NCI-H748 (cell line): ENCODE data around the gene MYLK4.

ENCODE experiments used
- DNase-seq: peaks from one replicate; lab custom pipeline; 2025; ENCODE audit not compliant: unreplicated experiment; lab: John Stamatoyannopoulos, UW

MYLK4 gene

DNA sequence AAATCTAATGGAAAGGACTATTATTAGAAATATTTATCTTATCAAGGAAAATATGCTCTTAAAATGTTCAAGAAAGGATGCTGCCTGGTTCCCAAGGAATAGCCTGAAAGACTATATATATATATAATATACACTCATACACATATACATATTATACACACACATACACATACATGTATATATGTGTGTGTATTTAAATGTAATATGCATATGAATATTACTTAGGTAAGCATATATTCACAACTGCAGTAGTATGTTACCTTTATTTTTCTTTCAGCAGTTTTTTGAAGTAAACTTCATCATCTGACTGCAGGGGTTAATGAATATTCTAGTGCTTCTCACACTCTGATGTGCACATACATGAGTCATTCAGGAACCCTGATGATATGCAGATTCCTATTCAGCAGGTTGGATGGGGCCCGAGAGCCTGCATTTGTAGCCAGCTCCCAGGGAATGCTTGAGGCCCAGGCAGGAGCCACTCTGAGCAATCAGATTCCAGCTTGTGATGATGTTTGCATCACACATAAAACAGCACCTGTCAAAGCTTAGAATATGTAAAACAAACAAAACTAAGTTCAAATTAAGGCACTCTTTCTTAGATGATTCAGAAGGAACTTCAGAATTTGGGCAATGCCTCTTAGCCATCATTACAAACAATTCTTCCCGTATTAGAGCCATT lies 16.1 kb downstream of the MYLK4 start:
- no peak for DNase-seq

- no peak for DNase-seq
Measured at GRCh38 chr6:2733736-2734480, 16.8 kb downstream of the MYLK4 start.

DNA sequence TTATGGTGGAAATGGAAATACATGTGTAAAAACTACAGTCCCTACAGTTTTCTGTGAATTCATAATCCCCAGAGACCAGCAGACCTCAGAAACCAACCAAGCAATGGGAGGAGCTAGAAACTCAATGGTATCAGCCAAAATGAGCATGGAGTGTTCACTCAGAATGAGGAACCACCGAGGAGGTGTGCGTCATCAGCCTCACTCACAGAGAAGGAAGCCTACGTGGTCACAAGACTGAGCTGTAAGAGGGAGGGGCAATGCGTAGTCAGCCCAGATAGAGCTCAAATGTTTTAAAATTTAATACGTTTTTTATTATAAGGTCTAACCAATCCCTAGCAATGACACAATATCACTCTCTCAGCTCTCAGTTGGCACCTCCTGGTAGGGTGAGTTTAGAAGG lies 17.4 kb downstream of the MYLK4 start:
- no peak for DNase-seq

DNA sequence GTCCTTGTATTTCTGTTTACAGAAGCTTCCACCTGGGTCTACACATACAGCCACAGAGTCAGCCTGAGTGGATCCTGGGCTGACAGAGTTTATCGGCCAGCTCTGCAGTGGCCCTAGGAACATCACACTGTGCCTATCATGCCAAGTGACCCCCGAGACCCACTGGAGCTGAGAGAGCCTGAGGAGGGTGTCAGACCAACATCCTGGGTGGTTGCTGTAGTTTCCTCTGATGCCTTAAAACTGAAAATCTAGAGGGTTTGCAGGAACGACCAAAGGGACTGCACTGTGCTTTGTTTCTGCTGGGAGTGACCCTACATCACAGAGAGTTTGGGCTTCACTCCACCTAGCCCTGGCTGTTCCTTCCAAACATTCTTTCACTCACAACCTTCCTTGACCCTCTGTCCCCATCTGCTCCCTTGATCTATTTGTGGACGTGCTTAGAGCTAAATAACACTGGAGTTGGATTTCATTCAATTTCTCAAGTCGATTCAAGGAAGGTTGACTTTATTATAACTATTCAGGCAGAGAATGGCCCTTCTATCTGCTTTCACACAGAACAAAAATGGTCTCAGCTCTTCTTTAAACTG lies 18.1 kb downstream of the MYLK4 start:
- DNase-seq: no peak

DNA sequence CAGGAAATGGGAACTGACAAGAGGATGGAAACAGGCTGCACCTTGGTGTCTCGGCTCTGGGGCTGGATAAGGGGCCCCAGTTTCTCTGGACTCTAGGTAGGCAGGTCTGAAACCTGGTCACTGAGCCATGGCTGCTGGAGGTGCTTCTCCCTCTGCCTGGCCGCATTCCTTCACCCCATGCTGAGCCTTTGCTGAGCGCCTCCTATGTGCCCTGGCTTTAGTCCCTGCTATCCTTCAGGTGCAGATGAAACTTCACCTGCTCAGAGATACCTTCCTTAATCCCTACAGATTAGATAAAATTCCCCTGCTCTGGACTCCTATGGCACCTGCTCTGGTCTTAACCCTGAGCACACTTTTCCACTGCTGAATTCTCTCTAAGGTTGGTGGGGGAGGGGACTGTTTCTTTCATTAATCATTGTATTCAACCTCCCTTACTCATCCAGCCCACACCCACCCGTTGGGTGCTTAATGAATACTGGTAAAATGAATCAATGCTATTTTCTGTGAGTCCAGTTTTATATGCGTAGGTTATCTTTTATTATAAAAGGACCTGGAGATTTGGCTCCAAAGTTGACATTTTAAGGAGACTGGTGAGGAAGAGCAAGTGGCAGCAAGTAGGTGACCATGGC lies 19.3 kb downstream of the MYLK4 start:
- DNase-seq: no peak

GRCh38 chr6:2730353-2731107 lies 20.2 kb downstream of the MYLK4 start:
- DNase-seq: no peak

GRCh38 chr6:2729921-2730320 lies 20.8 kb downstream of the MYLK4 start:
- no peak for DNase-seq

GRCh38 chr6:2725999-2726567 lies 24.6 kb downstream of the MYLK4 start:
- DNase-seq: peak; percentile 19

- no peak for DNase-seq
Measured at GRCh38 chr6:2725364-2725988, 25.2 kb downstream of the MYLK4 start.

DNA sequence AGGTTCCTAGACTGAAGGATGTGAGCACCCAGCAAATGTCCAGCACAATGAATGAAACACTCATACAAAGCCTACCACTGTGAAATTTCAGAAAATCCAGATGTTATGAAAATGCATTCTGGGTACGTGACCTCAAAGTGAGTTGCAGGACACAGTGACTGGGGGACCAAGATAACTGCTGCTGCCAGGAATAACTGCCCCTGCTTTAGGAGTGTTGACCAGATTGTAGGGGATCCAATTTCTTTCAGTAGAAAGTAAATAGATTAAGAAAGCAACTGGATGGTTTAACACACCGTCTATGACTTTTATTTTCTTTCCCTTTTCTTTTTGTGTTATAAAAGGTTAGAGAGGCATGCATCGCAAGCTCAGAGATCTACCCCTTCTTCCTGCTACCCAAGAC lies 29.5 kb downstream of the MYLK4 start:
- DNase-seq: no peak

DNA sequence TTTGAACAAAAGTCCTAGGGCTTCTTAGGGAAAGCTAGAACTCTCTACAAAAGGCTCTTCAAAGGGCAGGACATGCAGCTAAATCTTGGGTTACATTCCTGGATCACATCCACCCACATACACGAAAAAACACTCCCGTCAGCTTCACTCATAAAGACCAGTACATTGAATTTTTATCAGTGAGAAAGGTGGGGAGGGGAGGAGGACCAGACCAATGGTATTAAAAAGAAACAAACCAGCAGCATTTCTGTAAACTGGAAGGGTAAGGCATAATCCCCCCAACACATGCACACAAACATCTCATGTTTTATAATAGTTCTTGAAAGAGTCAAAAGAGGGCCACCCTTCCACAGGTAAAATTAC lies 31.6 kb downstream of the MYLK4 start:
- DNase-seq: no peak

- DNase-seq: no peak
Measured at GRCh38 chr6:2718334-2719092, 32.2 kb downstream of the MYLK4 start.

DNA sequence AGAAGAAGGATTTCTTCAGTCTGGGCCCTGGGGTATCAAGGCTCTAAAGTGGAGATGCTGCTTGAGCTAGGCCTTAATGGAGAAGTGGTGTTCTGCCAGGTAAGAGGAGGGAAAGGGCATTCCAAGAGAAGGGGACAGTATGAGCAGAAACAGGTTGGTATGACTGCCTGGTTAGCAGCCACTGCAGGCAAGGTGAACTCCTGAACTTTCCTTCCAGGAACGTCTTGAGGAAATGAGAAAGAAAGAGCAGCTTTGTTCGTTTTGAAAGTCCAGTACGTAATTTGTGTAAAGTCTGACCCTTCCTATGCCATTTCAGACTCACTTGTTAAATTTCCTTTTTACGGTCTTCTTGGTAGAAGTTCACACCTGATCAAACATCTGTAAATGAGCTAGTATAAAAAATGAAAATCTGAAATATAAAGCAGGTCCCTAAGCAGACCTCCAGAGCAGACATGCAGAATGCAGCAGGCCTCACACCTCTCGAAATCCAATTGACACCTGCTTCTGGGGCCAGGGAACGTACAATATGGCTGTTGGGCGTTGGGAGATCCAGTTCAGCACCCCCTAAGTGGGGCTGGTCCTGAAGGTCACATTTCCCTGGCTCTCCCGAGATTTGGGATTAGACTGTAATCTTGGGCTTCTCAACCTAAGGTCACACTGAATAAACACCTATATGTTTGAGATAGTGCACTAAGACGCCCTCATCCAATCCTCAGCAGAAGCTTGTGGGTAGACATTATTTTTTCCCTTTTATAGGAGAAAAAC lies 33.6 kb downstream of the MYLK4 start:
- no peak for DNase-seq

DNA sequence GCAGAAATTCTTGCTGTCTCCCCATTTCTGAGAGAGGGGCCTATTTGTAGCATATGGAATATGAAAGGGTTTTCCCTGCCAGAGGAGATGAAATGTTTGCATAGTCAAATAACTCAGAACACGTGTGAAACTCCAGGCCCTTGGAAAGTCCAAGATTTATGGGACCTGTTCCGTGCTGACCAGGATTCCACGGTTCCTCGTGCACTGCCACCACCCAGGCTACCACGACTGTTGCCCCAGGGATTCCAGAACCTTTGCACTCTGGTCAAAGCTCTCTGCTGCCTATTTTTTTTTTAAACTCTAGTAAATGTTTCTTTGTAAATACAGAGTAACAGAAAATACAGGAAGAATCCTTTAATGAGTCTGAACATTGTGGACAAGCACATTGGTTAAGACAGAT lies 35.0 kb downstream of the MYLK4 start:
- no peak for DNase-seq

DNA sequence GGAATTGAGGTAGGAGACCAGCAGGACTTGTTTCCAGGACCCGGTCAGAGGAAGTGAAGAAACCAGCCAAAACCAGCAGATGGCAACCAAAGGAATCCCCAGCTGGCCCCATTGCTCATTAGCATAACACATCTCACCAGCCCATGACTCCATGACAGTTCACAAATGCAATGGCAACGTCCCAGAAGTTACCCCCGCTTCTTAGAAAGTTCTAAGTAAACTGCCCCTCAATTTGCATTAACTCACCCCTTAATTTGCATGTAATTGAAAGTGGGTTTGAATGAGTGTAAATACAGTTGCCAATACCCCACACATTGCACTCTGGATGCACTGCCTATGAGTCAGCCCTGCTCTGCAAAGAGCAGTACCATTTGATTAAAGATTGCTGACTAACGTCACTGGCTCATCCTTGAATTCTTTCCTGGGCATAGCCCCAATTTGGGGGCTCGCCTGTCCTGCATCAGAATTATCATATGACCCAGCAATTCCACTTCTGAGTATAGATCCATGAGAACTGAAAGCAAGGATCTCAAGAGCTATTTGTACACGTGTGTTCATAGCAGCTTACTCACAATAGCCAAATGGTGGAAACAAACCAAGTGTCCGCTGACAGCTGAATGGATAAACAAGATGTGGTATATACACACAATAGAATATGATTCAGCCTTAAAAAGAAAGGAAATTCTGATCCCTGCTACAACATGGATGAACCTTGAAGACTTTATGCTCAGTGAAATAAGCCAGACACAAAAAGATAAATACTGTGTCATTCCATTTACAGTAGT lies 36.4 kb downstream of the MYLK4 start:
- no peak for DNase-seq

DNA sequence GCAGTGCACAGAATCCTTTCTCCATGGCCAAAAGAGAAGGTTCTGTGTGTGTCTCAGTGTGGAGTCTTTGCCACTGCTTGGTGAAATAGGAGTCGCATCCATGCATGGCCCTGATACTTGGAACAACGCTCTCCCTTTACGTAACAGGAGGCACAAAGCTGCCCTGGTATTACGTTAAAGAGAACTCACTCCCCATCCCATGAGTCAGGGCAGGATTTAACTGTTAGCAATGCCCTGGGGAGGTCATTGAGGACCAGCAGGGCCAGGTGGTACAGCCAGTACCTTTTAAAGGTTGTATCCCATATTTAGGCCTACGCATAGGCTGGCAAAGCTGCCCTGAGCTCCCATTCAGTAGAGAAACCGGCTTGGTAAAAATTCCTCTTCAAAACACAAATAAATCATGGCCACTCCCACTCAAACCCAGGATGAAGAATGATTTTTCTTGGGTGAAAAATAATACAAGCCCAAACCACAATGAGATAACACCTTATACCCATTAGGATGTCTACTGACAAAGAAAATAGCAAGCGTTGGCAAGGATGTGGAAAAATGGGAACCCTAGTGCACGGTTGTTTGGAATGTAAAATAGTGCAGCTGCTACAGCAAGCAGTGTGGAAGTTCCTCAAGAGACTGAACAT lies 37.1 kb downstream of the MYLK4 start:
- no peak for DNase-seq

- DNase-seq: no peak
Measured at GRCh38 chr6:2712102-2712501, 38.6 kb downstream of the MYLK4 start.

- DNase-seq: no peak
Measured at GRCh38 chr6:2710412-2710811, 40.3 kb downstream of the MYLK4 start.
